Vagina (tissue), 2 donors: ENCODE results near the gene STXBP5.

ENCODE experiments used
- POLR2A ChIP-seq, 2 donors: fragments of 450-650 bp; IDR thresholded peaks; one replicate each; pipeline ENCODE4 v1.6.1; 2017; ENCODE audit warnings: antibody characterized with exemption in 2 of 2, mild to moderate bottlenecking in 2 of 2, moderate library complexity in 2 of 2
- POLR2AphosphoS5 ChIP-seq, 2 donors: sonication (generic); formaldehyde crosslinking; IDR thresholded peaks; one replicate each; pipeline ENCODE4 v1.9.0; 2017; ENCODE audit warnings: antibody characterized with exemption in 2 of 2, mild to moderate bottlenecking in 2 of 2, low read depth in 1 of 2; ENCODE audit not compliant: insufficient read depth in 1 of 2
- TF ChIP-seq, protein P1 (sequence below), 3 experiments: fragments of 450-650 bp in 2 of 3; fragments of 200-600 bp in 1 of 3; sonication (generic) in 1 of 3; IDR thresholded peaks; one replicate each; pipeline ENCODE4 v1.5.1; 2017 to 2019; ENCODE audit warnings: antibody characterized with exemption in 3 of 3, mild to moderate bottlenecking in 2 of 3, moderate library complexity in 2 of 3

DNA sequence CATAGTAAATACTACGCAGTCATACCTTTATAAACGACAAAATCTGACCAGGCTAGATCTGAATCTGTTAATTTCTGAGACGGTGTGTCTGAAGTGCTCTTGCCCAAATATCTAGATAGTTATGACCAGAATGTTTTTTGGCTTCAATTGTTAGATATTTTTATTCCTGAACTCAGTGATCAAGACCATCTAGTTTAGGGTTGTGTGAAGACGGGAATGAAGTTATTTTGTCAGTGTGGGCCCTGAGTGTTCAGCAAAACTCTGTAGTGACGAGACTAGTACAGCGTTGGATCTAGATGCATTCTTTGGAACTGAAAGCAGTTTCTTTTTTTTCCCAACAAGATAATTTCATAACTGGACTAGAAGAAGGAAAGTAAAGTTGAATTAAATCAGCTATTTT, 3.1 kb downstream of the STXBP5 start:
- TF ChIP-seq, protein P1, sequence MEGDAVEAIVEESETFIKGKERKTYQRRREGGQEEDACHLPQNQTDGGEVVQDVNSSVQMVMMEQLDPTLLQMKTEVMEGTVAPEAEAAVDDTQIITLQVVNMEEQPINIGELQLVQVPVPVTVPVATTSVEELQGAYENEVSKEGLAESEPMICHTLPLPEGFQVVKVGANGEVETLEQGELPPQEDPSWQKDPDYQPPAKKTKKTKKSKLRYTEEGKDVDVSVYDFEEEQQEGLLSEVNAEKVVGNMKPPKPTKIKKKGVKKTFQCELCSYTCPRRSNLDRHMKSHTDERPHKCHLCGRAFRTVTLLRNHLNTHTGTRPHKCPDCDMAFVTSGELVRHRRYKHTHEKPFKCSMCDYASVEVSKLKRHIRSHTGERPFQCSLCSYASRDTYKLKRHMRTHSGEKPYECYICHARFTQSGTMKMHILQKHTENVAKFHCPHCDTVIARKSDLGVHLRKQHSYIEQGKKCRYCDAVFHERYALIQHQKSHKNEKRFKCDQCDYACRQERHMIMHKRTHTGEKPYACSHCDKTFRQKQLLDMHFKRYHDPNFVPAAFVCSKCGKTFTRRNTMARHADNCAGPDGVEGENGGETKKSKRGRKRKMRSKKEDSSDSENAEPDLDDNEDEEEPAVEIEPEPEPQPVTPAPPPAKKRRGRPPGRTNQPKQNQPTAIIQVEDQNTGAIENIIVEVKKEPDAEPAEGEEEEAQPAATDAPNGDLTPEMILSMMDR (IDR thresholded peaks at IDR 0.05) = no peak
- TF ChIP-seq POLR2A (IDR thresholded peaks at IDR 0.05) (no peak), POLR2AphosphoS5 (IDR thresholded peaks at IDR 0.05; ENCODE audit: insufficient read depth in 1 of 2, low read depth in 1 of 2) (no peak)
